A549 (cell line): Measurements from ENCODE around the gene HERC3.

Source experiments
- CHD2 ChIP-seq: fragments of 150-350 bp; IDR thresholded peaks from 2 replicates; pipeline ENCODE4 v1.6.1; 2014; ENCODE audit warnings: low read length; ENCODE audit not compliant: partially characterized antibody
- CHD4 ChIP-seq: fragments of 200-600 bp; sonication (generic); IDR thresholded peaks from 2 replicates; pipeline ENCODE4 v1.6.1; 2016; ENCODE audit warnings: antibody characterized with exemption, mild to moderate bottlenecking, borderline replicate concordance
- ESRRA ChIP-seq: fragments of 150-350 bp; IDR thresholded peaks from 2 replicates; pipeline ENCODE4 v1.6.1; 2014; ENCODE audit warnings: mild to moderate bottlenecking, low read length, borderline replicate concordance
- HMGXB4 ChIP-seq: fragments of 250-450 bp; sonication (Bioruptor Pico); IDR thresholded peaks from 2 replicates; pipeline ENCODE4 v1.5.0; 2021; ENCODE audit warnings: mild to moderate bottlenecking, moderate library complexity, borderline replicate concordance
- JUN ChIP-seq, 2 experiments: fragments of >200 bp; sonication (Bioruptor Twin); formaldehyde crosslinking; IDR thresholded peaks; 2 replicates in 1 of 2; 3 replicates in 1 of 2; pipeline ENCODE4 v1.6.1; 2016 to 2017
- POLR2A ChIP-seq: IDR thresholded peaks from 2 replicates; pipeline ENCODE4 v1.6.1; 2012; ENCODE audit warnings: mild to moderate bottlenecking, low read length
- TF ChIP-seq, protein P1 (sequence below): fragments of >200 bp; sonication (Bioruptor Twin); formaldehyde crosslinking; IDR thresholded peaks from 3 replicates; pipeline ENCODE4 v1.5.1; 2016
- TF ChIP-seq, protein P2 (sequence below): IDR thresholded peaks from 2 replicates; pipeline ENCODE4 v1.6.1; 2012

GRCh38 chr4:88750369-88750768 lies 158.1 kb downstream of the HERC3 start:
- TF ChIP-seq POLR2A: no peak
- TF ChIP-seq, protein P1, sequence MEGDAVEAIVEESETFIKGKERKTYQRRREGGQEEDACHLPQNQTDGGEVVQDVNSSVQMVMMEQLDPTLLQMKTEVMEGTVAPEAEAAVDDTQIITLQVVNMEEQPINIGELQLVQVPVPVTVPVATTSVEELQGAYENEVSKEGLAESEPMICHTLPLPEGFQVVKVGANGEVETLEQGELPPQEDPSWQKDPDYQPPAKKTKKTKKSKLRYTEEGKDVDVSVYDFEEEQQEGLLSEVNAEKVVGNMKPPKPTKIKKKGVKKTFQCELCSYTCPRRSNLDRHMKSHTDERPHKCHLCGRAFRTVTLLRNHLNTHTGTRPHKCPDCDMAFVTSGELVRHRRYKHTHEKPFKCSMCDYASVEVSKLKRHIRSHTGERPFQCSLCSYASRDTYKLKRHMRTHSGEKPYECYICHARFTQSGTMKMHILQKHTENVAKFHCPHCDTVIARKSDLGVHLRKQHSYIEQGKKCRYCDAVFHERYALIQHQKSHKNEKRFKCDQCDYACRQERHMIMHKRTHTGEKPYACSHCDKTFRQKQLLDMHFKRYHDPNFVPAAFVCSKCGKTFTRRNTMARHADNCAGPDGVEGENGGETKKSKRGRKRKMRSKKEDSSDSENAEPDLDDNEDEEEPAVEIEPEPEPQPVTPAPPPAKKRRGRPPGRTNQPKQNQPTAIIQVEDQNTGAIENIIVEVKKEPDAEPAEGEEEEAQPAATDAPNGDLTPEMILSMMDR: no peak
- no peak for TF ChIP-seq HMGXB4
- TF ChIP-seq, protein P2, sequence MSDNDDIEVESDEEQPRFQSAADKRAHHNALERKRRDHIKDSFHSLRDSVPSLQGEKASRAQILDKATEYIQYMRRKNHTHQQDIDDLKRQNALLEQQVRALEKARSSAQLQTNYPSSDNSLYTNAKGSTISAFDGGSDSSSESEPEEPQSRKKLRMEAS: no peak
- TF ChIP-seq JUN (IDR thresholded peaks at IDR 0.05): no peak
- TF ChIP-seq CHD2: no peak
- TF ChIP-seq ESRRA: no peak
- TF ChIP-seq CHD4: no peak
